Fibroblast of lung (primary cell): ENCODE data around the gene KCNT2. TPM values are rescaled to one million over a fixed set of nuclear protein-coding genes. Genes with fewer than 3 reads are reported as not detected.
A peak's percentile ranks its signal among the peaks of the same experiment; 100 is the strongest.
"Not testable (repeated sequence)": the region's sequence is repeated elsewhere in the genome, so short reads cannot be mapped to it uniquely, and the experiment has no call there.

Experiments used
- DNase-seq, 2 donors: peaks; one replicate each; pipeline versions ENCODE4 v3.0.0 to v3.0.0-alpha.2; 2010; ENCODE audit warnings: low read depth in 2 of 2
- H2AFZ ChIP-seq: 2 replicates; pipeline ENCODE4 v1.5.1; 2012; ENCODE audit warnings: low read length, control low read depth, inconsistent platforms
- H3K27ac ChIP-seq: 2 replicates; pipeline ENCODE4 v1.5.1; 2011; ENCODE audit warnings: low read length, control low read depth; ENCODE audit not compliant: insufficient read depth
- H3K27me3 ChIP-seq: 2 replicates; pipeline ENCODE4 v1.5.1; 2011; ENCODE audit warnings: mild to moderate bottlenecking, low read length; ENCODE audit not compliant: control insufficient read depth, insufficient read depth
- H3K36me3 ChIP-seq: 2 replicates; pipeline ENCODE4 v1.5.1; 2011; ENCODE audit warnings: low read length; ENCODE audit not compliant: control insufficient read depth, insufficient read depth
- H3K4me1 ChIP-seq: 2 replicates; pipeline ENCODE4 v1.5.1; 2011; ENCODE audit warnings: low read length; ENCODE audit not compliant: control insufficient read depth, insufficient read depth; ENCODE audit errors: extremely low read depth
- H3K4me2 ChIP-seq: 2 replicates; pipeline ENCODE4 v1.5.1; 2011; ENCODE audit warnings: low read length, control low read depth; ENCODE audit not compliant: insufficient read depth; ENCODE audit errors: extremely low read depth
- H3K4me3 ChIP-seq, 4 experiments: fragments of 200-600 bp in 1 of 4; sonication (generic) in 1 of 4; replicated peaks in 1 of 4; 2 replicates each; pipeline ENCODE4 v1.5.1; 2011 to 2016; ENCODE audit warnings: low read length in 4 of 4, low read depth in 3 of 4, mild to moderate bottlenecking in 3 of 4, control low read depth in 2 of 4, inconsistent platforms in 1 of 4, mixed read lengths in 1 of 4; ENCODE audit not compliant: insufficient read depth in 1 of 4; ENCODE audit errors: control extremely low read depth in 1 of 4
- H3K79me2 ChIP-seq: 2 replicates; pipeline ENCODE4 v1.5.1; 2012; ENCODE audit warnings: mild to moderate bottlenecking, low read length, inconsistent platforms; ENCODE audit not compliant: control insufficient read depth, insufficient read depth
- H3K9ac ChIP-seq: 2 replicates; pipeline ENCODE4 v1.5.1; 2011; ENCODE audit warnings: mild to moderate bottlenecking, low read length, control low read depth; ENCODE audit not compliant: insufficient read depth
- H3K9me3 ChIP-seq: 2 replicates; pipeline ENCODE4 v1.5.1; 2012; ENCODE audit warnings: low read depth, low read length; ENCODE audit not compliant: control insufficient read depth, insufficient read depth
- H4K20me1 ChIP-seq: 2 replicates; pipeline ENCODE4 v1.5.1; 2011; ENCODE audit warnings: low read length; ENCODE audit not compliant: control insufficient read depth, insufficient read depth; ENCODE audit errors: extremely low read depth
- EZH2 ChIP-seq: IDR thresholded peaks from 2 replicates; pipeline ENCODE4 v1.5.1; 2012; ENCODE audit warnings: low read length, control low read depth, mild to moderate bottlenecking; ENCODE audit errors: missing control alignments
- polyA plus RNA-seq, 2 donors: library from polyadenylated mRNA; depleted of rRNA in 1 of 2; stranded (reverse) in 1 of 2; unstranded in 1 of 2; fragments of >200 nt; gene quantifications; 2 replicates each; pipeline ENCODE4 v1.2.1, GENCODE V29; 2011 to 2012; ENCODE audit warnings: missing spikeins in 1 of 2
- total RNA-seq: library from RNA; depleted of rRNA; stranded (reverse); fragments of >200 nt; gene quantifications from 2 replicates; pipeline ENCODE4 v1.2.1, GENCODE V29; 2014
- TF ChIP-seq, protein P1 (sequence below), 2 donors: IDR thresholded peaks in 1 of 2; conservative IDR thresholded peaks in 1 of 2; 1 replicate in 1 of 2; 2 replicates in 1 of 2; pipeline ENCODE4 v1.5.1; 2011 to 2012; ENCODE audit warnings: low read length in 2 of 2, control low read depth in 1 of 2, inconsistent platforms in 1 of 2, low read depth in 1 of 2, mild to moderate bottlenecking in 1 of 2

KCNT2 gene
- total and polyA plus RNA-seq, 2 donors (not counting 1 experiment from before 2014, with no cell fraction given) = 0.96 to 8.1 TPM

DNA sequence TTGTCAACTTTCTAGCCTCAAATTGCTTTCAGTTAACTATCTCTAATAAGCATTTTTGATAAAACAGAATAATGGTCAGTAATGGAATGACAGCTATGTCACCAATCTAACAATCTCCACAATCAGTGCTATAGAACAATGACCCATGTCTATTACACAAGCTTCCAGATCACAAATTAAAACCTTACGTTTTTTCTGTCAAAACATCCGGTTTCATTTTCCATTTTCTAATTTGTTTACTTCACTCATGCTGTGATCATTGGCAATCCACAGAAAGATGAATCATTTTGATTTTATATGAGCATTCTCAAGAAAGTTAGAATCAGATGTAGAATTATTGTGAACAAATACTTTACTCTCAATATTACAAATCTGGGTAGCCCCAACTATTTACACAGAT lies 80.3 kb downstream of the KCNT2 start:
- Histone ChIP-seq H3K9me3 (no peaks in the 10 kb centered on the region), H3K79me2 (no peaks in the 10 kb centered on the region), H3K9ac (no peak overlapping the region), H3K4me1 (no peaks in the 10 kb centered on the region), H3K27ac (no peak overlapping the region), H3K27me3 (no peaks in the 10 kb centered on the region), H2AFZ (peak overlapping the region; percentile 28), H3K36me3 (no peaks in the 10 kb centered on the region), H4K20me1 (no peaks in the 10 kb centered on the region), H3K4me3 (no peak overlapping the region), H3K4me2 (peak overlapping the region; percentile 65)
- no peak for DNase-seq
- TF ChIP-seq, protein P1, sequence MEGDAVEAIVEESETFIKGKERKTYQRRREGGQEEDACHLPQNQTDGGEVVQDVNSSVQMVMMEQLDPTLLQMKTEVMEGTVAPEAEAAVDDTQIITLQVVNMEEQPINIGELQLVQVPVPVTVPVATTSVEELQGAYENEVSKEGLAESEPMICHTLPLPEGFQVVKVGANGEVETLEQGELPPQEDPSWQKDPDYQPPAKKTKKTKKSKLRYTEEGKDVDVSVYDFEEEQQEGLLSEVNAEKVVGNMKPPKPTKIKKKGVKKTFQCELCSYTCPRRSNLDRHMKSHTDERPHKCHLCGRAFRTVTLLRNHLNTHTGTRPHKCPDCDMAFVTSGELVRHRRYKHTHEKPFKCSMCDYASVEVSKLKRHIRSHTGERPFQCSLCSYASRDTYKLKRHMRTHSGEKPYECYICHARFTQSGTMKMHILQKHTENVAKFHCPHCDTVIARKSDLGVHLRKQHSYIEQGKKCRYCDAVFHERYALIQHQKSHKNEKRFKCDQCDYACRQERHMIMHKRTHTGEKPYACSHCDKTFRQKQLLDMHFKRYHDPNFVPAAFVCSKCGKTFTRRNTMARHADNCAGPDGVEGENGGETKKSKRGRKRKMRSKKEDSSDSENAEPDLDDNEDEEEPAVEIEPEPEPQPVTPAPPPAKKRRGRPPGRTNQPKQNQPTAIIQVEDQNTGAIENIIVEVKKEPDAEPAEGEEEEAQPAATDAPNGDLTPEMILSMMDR (conservative IDR thresholded peaks at IDR 0.05 in 1 of 2, IDR thresholded peaks at IDR 0.05 in 1 of 2; ENCODE audit: low read depth in 1 of 2, low read length in 2 of 2) = no peak
- TF ChIP-seq EZH2 = no peak

- not testable (repeated sequence) for H3K27me3 ChIP-seq, H3K9ac ChIP-seq, DNase-seq, H3K36me3 ChIP-seq, H3K4me2 ChIP-seq, H3K4me1 ChIP-seq, H3K79me2 ChIP-seq, H2AFZ ChIP-seq, H4K20me1 ChIP-seq, H3K9me3 ChIP-seq, H3K4me3 ChIP-seq, H3K27ac ChIP-seq
Observed at GRCh38 chr1:196522574-196523345, 85.5 kb downstream of the KCNT2 start.

GRCh38 chr1:196517193-196517592 lies 91.0 kb downstream of the KCNT2 start:
- Histone ChIP-seq H2AFZ (no peak overlapping the region), H3K9ac (no peak overlapping the region), H3K4me3 (no peak overlapping the region), H3K4me1 (no peaks in the 10 kb centered on the region), H3K36me3 (no peaks in the 10 kb centered on the region), H3K27me3 (no peaks in the 10 kb centered on the region), H3K9me3 (no peaks in the 10 kb centered on the region), H3K79me2 (no peaks in the 10 kb centered on the region), H3K27ac (no peak overlapping the region), H4K20me1 (no peaks in the 10 kb centered on the region), H3K4me2 (no peak overlapping the region)
- TF ChIP-seq, protein P1 (conservative IDR thresholded peaks at IDR 0.05 in 1 of 2, IDR thresholded peaks at IDR 0.05 in 1 of 2; ENCODE audit: low read depth in 1 of 2, low read length in 2 of 2) = no peak
- no peak for TF ChIP-seq EZH2
- DNase-seq = no peak
